ENCODE measurements around the gene CEP112.

GRCh38 chr17:66150708-66151107 lies 41.2 kb downstream of the CEP112 start:
- TF ChIP-seq, protein P1, sequence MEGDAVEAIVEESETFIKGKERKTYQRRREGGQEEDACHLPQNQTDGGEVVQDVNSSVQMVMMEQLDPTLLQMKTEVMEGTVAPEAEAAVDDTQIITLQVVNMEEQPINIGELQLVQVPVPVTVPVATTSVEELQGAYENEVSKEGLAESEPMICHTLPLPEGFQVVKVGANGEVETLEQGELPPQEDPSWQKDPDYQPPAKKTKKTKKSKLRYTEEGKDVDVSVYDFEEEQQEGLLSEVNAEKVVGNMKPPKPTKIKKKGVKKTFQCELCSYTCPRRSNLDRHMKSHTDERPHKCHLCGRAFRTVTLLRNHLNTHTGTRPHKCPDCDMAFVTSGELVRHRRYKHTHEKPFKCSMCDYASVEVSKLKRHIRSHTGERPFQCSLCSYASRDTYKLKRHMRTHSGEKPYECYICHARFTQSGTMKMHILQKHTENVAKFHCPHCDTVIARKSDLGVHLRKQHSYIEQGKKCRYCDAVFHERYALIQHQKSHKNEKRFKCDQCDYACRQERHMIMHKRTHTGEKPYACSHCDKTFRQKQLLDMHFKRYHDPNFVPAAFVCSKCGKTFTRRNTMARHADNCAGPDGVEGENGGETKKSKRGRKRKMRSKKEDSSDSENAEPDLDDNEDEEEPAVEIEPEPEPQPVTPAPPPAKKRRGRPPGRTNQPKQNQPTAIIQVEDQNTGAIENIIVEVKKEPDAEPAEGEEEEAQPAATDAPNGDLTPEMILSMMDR (IDR thresholded peaks at IDR 0.05; ENCODE audit: insufficient read depth, low read depth, low read length): no peak
- TF ChIP-seq EZH2 (IDR thresholded peaks at IDR 0.05; ENCODE audit: insufficient read depth, low read length): no peak

Data from astrocyte (in vitro differentiated cells and primary cell).